22Rv1 (cell line): ENCODE measurements around the gene TMEM95.

Experiments
- H3K27ac ChIP-seq: fragments of 450-650 bp; 2 replicates; pipeline ENCODE4 v1.5.1; 2017
- CTCF ChIP-seq: fragments of 450-650 bp; IDR thresholded peaks from 2 replicates; pipeline ENCODE4 v1.5.1; 2017; ENCODE audit warnings: mild to moderate bottlenecking
- ZFX ChIP-seq: fragments of 450-650 bp; IDR thresholded peaks from 2 replicates; pipeline ENCODE4 v1.6.1; 2017; ENCODE audit warnings: antibody characterized with exemption, borderline replicate concordance

Gene TMEM95

GRCh38 chr17:7393613-7394451 lies 38.9 kb downstream of the TMEM95 start:
- TF ChIP-seq ZFX (no peak), CTCF (no peak)
- peak overlapping the region; percentile 95 for H3K27ac ChIP-seq

GRCh38 chr17:7394452-7395191 lies 39.7 kb downstream of the TMEM95 start, which contains the start of gene PLSCR3:
Gene PLSCR3 (minus strand): TSS chr17:7394525. CDS start chr17:7394110, 415 bp downstream.
- TF ChIP-seq CTCF (peak; percentile 39), ZFX (no peak)
- peak within 1 kb of the TSS; percentile 95 for H3K27ac ChIP-seq

- H3K27ac ChIP-seq, result no peak overlapping the region
- no peak for TF ChIP-seq ZFX
- TF ChIP-seq CTCF, result no peak
These were observed 41.2 kb downstream of the TMEM95 start for GRCh38 chr17:7396147-7396546.

GRCh38 chr17:7398612-7399011 lies 43.7 kb downstream of the TMEM95 start:
- TF ChIP-seq ZFX (no peak), CTCF (no peak)
- H3K27ac ChIP-seq, result no peak overlapping the region

- TF ChIP-seq CTCF (no peak), ZFX (no peak)
- peak overlapping the region; percentile 87 for H3K27ac ChIP-seq
These were observed 48.2 kb downstream of the TMEM95 start for GRCh38 chr17:7403043-7403726.

- TF ChIP-seq ZFX, result no peak
- TF ChIP-seq CTCF, result no peak
- H3K27ac ChIP-seq, result peak overlapping the region; percentile 87
These were observed 48.7 kb downstream of the TMEM95 start for GRCh38 chr17:7403727-7403976.
